Skeletal muscle cell (primary cell): ENCODE measurements around the gene TOP2A.

ENCODE experiments used
- DNase-seq: peaks from one replicate; pipeline ENCODE4 v3.0.0-alpha.2; 2010; ENCODE audit warnings: low read depth
- H3K4me3 ChIP-seq: 2 replicates; pipeline ENCODE4 v1.5.1; 2011; ENCODE audit warnings: low read depth, mild to moderate bottlenecking, control low read depth, low read length, moderate library complexity

The TOP2A gene

DNA sequence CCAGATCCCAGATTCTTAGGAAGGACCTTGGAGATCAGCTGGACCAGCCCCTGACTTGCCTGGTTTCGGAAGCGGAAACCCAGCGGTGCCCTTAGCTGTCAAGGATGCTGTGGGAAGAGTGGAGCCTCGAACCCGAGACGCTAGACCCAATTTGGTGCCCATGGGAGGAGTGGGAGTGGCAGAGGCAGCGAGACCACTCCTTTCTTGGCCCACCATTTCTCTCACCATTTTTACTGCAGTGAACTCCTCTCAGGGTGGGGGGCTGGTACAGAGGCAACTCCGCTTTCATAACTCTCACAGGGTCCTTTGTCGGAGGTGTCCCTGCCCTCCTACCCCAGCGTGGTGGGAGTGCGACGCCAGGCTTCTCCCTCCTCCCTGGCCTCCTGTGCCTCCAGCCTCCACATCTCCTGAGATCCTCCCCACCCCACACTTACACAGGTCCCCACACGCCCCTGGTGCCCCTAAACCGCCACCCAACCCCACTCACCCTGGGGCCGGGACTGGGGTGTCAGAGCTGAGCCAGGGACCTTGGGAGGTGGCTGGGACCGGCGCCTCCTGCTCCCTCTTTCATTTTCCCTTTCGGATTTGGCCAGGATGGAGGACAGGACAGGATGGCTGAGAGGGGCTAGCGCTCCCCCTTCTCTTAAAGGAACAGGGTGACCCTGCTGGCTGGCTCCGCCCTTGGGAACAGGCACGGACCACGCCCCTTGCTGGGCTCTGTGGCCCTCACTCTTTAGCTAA is 53.4 kb downstream of the TOP2A start, which contains the start of gene GJD3:
TSS of gene GJD3 (minus strand) at position 617 of the 741 bp plus-strand sequence. CDS start 922 bp downstream, outside the sequence.
- DNase-seq, result no peak

DNA sequence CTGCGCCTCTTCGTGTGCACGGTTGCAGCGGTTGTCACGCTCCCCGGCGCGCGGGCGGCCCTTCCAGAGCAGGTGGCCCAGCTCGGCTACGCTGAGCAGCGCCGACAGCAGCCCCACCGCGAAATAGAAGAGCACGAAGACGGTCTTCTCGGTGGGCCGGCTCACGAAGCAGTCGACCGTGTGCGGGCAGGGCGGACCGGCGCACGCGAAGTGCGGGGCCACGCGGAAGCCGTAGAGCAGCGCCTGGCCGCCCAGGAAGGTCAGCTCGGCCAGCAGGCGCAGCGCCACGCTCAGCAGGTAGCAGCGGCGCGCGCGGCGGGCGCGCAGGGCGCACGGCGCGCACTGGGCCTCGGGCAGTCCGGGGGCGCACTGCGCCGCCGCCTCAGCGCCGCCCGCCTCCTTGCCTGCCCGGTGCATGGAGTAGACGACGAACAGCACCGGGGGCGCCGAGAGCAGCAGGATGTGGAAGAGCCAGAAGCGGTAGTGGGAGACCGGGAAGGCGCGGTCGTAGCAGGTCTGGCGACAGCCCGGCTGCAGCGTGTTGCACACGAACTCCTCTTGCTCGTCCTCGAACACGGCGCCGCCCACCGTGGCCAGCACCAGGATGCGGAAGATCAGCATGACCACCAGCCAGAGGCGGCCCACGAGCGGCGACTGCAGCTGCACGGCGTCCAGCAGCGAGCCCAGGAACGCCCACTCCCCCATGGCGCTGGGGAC is 54.4 kb downstream of the TOP2A start:
- H3K4me3 ChIP-seq, result peak overlapping the region; percentile 51
- no peak for DNase-seq

More for the DNA sequence above, 53.4 kb downstream of the TOP2A start, which contains the start of gene GJD3:
- H3K4me3 ChIP-seq, result peak within 1 kb of the TSS; percentile 51

GRCh38 chr17:40362696-40363110 is 55.0 kb downstream of the TOP2A start:
- no peak for DNase-seq

GRCh38 chr17:40361925-40362695 is 55.6 kb downstream of the TOP2A start:
- DNase-seq, result no peak
- peak overlapping the region; percentile 51 for H3K4me3 ChIP-seq

More at GRCh38 chr17:40362696-40363110, 55.0 kb downstream of the TOP2A start:
- peak overlapping the region; percentile 51 for H3K4me3 ChIP-seq

DNA sequence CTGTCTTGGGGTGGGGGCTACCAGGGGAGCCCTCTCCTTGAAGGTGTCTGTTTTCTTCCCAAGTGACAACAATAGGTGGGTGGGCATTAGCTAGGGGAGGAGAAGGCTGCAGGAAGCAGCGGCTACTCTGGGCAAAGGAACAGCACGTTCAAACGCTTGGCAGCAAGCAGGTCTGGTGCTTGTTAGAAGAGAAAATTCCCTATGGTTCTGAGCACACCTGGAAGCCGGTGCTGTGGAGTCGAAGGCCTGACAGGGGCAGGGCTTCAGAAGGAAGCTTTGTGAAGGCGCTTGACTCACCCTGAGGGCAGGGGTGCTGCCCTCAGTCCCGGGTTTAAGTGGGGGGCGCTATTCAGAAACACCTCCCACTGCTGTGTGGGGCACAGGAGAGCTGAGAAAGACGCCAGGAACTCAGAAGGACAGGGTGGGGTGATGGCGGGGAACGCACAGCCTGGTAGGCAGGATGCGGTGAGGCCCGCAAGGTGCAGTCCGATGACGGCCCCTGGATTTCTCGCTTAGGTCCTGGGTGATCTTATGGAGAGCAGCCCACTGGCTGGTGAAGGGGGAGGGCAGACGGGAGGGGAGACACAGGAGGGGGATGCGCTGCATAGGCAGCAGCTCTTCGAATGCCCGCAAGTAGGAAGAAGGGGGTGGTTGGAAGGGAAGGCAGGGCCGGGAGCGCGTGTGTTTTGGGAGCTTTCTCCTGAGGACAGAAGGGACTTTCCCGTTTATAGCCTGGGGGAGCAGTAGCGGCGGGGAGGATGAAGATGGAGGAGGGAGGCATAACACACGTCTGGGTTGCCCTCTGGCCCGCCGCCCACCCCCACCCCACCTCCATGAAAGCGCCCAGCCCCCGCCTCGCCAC is 56.4 kb downstream of the TOP2A start:
- H3K4me3 ChIP-seq, result no peak overlapping the region
- no peak for DNase-seq

DNA sequence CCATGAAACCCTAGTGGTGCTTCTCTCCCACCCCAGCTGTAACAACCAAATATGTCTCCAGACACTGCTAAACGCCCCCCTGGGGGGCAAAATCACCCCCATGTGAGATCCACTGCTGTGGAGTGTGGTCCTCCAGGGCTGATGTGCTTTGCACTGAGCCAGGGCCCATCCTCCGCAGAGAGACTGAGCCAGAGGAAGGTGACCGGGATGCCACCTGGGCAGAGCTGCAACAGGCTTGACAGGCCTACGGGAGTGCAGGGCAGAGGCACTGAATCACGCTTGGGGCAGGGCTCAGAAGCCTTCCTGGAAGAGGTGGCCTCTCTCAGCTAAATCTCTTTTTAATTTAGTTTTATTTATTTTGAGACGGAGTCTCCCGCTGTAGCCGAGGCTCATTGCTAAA is 57.6 kb downstream of the TOP2A start:
- H3K4me3 ChIP-seq, result no peak overlapping the region

GRCh38 chr17:40358323-40359038 is 59.2 kb downstream of the TOP2A start:
- H3K4me3 ChIP-seq, result no peak overlapping the region
- no peak for DNase-seq

More for the DNA sequence above, 57.6 kb downstream of the TOP2A start:
- DNase-seq, result no peak

- no peak overlapping the region for H3K4me3 ChIP-seq
- DNase-seq, result no peak
Observed at GRCh38 chr17:40356990-40357881, 60.5 kb downstream of the TOP2A start.

GRCh38 chr17:40355804-40356758 is 61.6 kb downstream of the TOP2A start:
- no peak overlapping the region for H3K4me3 ChIP-seq
- no peak for DNase-seq

GRCh38 chr17:40355123-40355803 is 62.4 kb downstream of the TOP2A start:
- no peak overlapping the region for H3K4me3 ChIP-seq
- no peak for DNase-seq

DNA sequence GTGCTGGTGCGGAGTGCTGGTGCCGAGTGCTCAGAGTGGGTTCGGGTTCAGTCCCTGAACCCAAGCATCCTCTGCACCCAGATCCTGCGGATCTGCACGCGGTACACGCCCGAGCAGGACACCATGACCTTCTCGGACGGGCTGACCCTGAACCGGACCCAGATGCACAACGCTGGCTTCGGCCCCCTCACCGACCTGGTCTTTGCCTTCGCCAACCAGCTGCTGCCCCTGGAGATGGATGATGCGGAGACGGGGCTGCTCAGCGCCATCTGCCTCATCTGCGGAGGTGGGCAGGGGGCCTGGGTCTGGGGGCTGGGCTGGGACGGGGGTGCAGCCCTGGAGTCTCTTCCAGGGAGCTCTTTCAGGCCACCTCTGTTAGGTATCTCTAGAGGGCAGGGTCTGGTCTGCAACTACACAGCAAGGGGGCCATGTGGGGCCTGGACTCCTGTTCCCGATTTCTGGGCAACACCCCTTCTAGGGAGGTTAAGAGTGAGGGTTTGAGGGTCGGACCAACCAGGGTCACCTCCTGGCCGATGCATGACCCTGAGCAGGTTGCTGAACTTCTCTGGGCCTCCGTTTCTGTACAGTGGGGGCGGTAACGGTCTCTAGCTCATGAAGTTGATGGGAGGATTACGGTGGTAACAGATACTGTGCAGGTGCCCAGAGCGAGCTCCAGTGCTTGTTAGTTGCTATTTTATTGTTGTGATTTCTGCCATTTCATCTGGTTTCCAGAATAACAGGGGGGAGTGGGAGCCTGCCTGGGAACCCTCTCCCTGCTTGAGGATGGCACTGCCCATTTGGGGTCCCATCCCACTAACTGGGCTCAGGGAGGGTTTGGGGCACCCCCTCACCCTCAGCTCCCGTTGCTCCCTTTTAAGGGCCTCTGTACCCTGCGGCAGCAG is 63.2 kb downstream of the TOP2A start:
- no peak overlapping the region for H3K4me3 ChIP-seq
- no peak for DNase-seq

- DNase-seq, result no peak
- H3K4me3 ChIP-seq, result no peak overlapping the region
Observed at GRCh38 chr17:40352779-40353394, 64.8 kb downstream of the TOP2A start.

DNA sequence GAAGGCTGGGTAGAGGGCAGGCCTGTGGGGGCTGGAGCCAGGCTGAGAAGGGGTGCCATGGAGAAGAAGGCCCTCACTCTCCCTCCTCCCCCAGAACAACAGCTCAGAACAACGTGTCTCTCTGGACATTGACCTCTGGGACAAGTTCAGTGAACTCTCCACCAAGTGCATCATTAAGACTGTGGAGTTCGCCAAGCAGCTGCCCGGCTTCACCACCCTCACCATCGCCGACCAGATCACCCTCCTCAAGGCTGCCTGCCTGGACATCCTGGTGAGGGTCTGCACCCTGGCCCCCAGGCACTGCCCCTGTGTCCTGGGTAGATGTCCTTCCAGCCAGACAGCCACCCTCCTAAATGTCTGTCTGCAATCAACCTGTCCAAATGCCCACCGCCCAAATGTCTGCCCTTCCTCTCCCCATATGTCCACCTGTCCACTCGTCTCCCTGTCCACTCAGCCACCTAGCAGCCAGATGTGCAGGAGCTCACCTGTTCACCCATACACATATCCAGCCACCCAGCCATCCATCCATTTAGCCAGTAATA is 65.4 kb downstream of the TOP2A start:
- no peak overlapping the region for H3K4me3 ChIP-seq
- DNase-seq, result no peak
